ENCODE measurements around the gene PTPRN2. TPM values are rescaled to one million over a fixed set of nuclear protein-coding genes. Genes with fewer than 3 reads are reported as not detected.
"Not testable (repeated sequence)": the region's sequence is repeated elsewhere in the genome, so short reads cannot be mapped to it uniquely, and the experiment has no call there.

PTPRN2 gene
- total RNA-seq, 1 experiment from 2014 or later = 0.11 TPM

- DNase-seq (ENCODE audit: low spot score) = no peak
- Histone ChIP-seq H3K27ac (ENCODE audit: low read depth, low read length, poor library complexity, severe bottlenecking) (no peak overlapping the region), H3K4me3 (ENCODE audit: low read depth, low read length, poor library complexity, severe bottlenecking) (no peak overlapping the region), H3K27me3 (replicated peaks; ENCODE audit: insufficient read depth, low read depth, low read length, poor library complexity) (no peaks in the 10 kb centered on the region), H3K4me1 (ENCODE audit: insufficient read depth, low read length, poor library complexity, severe bottlenecking) (no peaks in the 10 kb centered on the region), H3K9me3 (ENCODE audit: low read depth, low read length, poor library complexity, severe bottlenecking) (no peaks in the 10 kb centered on the region), H3K36me3 (ENCODE audit: insufficient read depth, low read length, poor library complexity, severe bottlenecking) (no peaks in the 10 kb centered on the region)
- ChIA-PET POLR2A (ENCODE audit: low non-redundant PET) (no interaction called here), CTCF (no interaction called here)
- TF ChIP-seq EZH2 (IDR thresholded peaks at IDR 0.05; ENCODE audit: borderline replicate concordance, low read depth, low read length, poor library complexity, severe bottlenecking) (no peak), CTCF (conservative IDR thresholded peaks at IDR 0.05; ENCODE audit: low read depth, low read length) (no peak)
- BruUV-seq (replicated peaks) = no TSS peak
- intact Hi-C loops (cut with micrococcal nuclease; ENCODE audit: unreplicated experiment) = no loop called here
These were observed 129.5 kb downstream of the PTPRN2 start for GRCh38 chr7:158458096-158458495.

GRCh38 chr7:158457586-158457985 lies 130.0 kb downstream of the PTPRN2 start:
- BruUV-seq (replicated peaks); H3K4me1 ChIP-seq (ENCODE audit: insufficient read depth, low read length, poor library complexity, severe bottlenecking); H3K27me3 ChIP-seq (replicated peaks; ENCODE audit: insufficient read depth, low read depth, low read length, poor library complexity); H3K36me3 ChIP-seq (ENCODE audit: insufficient read depth, low read length, poor library complexity, severe bottlenecking); H3K9me3 ChIP-seq (ENCODE audit: low read depth, low read length, poor library complexity, severe bottlenecking); intact Hi-C loops (cut with micrococcal nuclease; ENCODE audit: unreplicated experiment); H3K4me3 ChIP-seq (ENCODE audit: low read depth, low read length, poor library complexity, severe bottlenecking); CTCF ChIA-PET; POLR2A ChIA-PET (ENCODE audit: low non-redundant PET); H3K27ac ChIP-seq (ENCODE audit: low read depth, low read length, poor library complexity, severe bottlenecking); DNase-seq (ENCODE audit: low spot score): not testable (repeated sequence)

GRCh38 chr7:158454631-158455030 lies 133.0 kb downstream of the PTPRN2 start:
- POLR2A ChIA-PET (ENCODE audit: low non-redundant PET) = no interaction called here
- DNase-seq (ENCODE audit: low spot score) = no peak
- no peak for TF ChIP-seq EZH2 (IDR thresholded peaks at IDR 0.05; ENCODE audit: borderline replicate concordance, low read depth, low read length, poor library complexity, severe bottlenecking)
- no peak for TF ChIP-seq CTCF (conservative IDR thresholded peaks at IDR 0.05; ENCODE audit: low read depth, low read length)
- Histone ChIP-seq H3K4me1 (ENCODE audit: insufficient read depth, low read length, poor library complexity, severe bottlenecking) (no peaks in the 10 kb centered on the region), H3K9me3 (ENCODE audit: low read depth, low read length, poor library complexity, severe bottlenecking) (no peaks in the 10 kb centered on the region), H3K36me3 (ENCODE audit: insufficient read depth, low read length, poor library complexity, severe bottlenecking) (no peaks in the 10 kb centered on the region), H3K4me3 (ENCODE audit: low read depth, low read length, poor library complexity, severe bottlenecking) (no peak overlapping the region), H3K27ac (ENCODE audit: low read depth, low read length, poor library complexity, severe bottlenecking) (no peak overlapping the region), H3K27me3 (replicated peaks; ENCODE audit: insufficient read depth, low read depth, low read length, poor library complexity) (peaks cover 10% of the 10 kb centered on the region)
- no TSS peak for BruUV-seq (replicated peaks)
- CTCF ChIA-PET = no interaction called here
- intact Hi-C loops (cut with micrococcal nuclease; ENCODE audit: unreplicated experiment) = no loop called here

GRCh38 chr7:158453663-158454062 lies 134.0 kb downstream of the PTPRN2 start:
- BruUV-seq (replicated peaks) = no TSS peak

More at GRCh38 chr7:158453663-158454062, 134.0 kb downstream of the PTPRN2 start:
- Histone ChIP-seq H3K4me1 (ENCODE audit: insufficient read depth, low read length, poor library complexity, severe bottlenecking) (no peaks in the 10 kb centered on the region), H3K9me3 (ENCODE audit: low read depth, low read length, poor library complexity, severe bottlenecking) (no peaks in the 10 kb centered on the region), H3K4me3 (ENCODE audit: low read depth, low read length, poor library complexity, severe bottlenecking) (no peak overlapping the region), H3K27me3 (replicated peaks; ENCODE audit: insufficient read depth, low read depth, low read length, poor library complexity) (peaks cover 10% of the 10 kb centered on the region), H3K27ac (ENCODE audit: low read depth, low read length, poor library complexity, severe bottlenecking) (no peak overlapping the region), H3K36me3 (ENCODE audit: insufficient read depth, low read length, poor library complexity, severe bottlenecking) (no peaks in the 10 kb centered on the region)
- intact Hi-C loops (cut with micrococcal nuclease; ENCODE audit: unreplicated experiment) = no loop called here
- CTCF ChIA-PET = no interaction called here
- TF ChIP-seq EZH2 (IDR thresholded peaks at IDR 0.05; ENCODE audit: borderline replicate concordance, low read depth, low read length, poor library complexity, severe bottlenecking) = no peak
- no peak for DNase-seq (ENCODE audit: low spot score)
- POLR2A ChIA-PET (ENCODE audit: low non-redundant PET) = no interaction called here

All from A673 (cell line).